Neuronal stem cell (in vitro differentiated cells): Measurements from ENCODE around the gene ALCAM.

Experiments used
- DNase-seq: peaks from one replicate; pipeline ENCODE4 v3.0.0-alpha.2; 2013; ENCODE audit warnings: low spot score
- H2AFZ ChIP-seq: one replicate; pipeline ENCODE4 v1.6.1; 2013; ENCODE audit warnings: mild to moderate bottlenecking, low read length, inconsistent platforms
- H2AK5ac ChIP-seq: 2 replicates; pipeline ENCODE4 v1.6.1; 2013; ENCODE audit warnings: low read depth, mild to moderate bottlenecking, inconsistent platforms, low read length, moderate library complexity, mixed read lengths
- H2BK120ac ChIP-seq: 2 replicates; pipeline ENCODE4 v1.6.1; 2013; ENCODE audit warnings: low read depth, mild to moderate bottlenecking, inconsistent platforms, low read length, moderate library complexity, mixed read lengths
- H2BK12ac ChIP-seq: one replicate; pipeline ENCODE4 v1.6.1; 2013; ENCODE audit warnings: low read length, inconsistent platforms
- H2BK15ac ChIP-seq: 2 replicates; pipeline ENCODE4 v1.6.1; 2013; ENCODE audit warnings: mild to moderate bottlenecking, low read length, inconsistent platforms, mixed read lengths
- H2BK5ac ChIP-seq: one replicate; pipeline ENCODE4 v1.6.1; 2013; ENCODE audit warnings: inconsistent platforms, mild to moderate bottlenecking, low read length, moderate library complexity
- H3K14ac ChIP-seq: one replicate; pipeline ENCODE4 v1.6.1; 2013; ENCODE audit warnings: low read length, inconsistent platforms
- H3K18ac ChIP-seq: 2 replicates; pipeline ENCODE4 v1.6.1; 2013; ENCODE audit warnings: low read length, inconsistent platforms
- H3K23ac ChIP-seq: 2 replicates; pipeline ENCODE4 v1.6.1; 2013; ENCODE audit warnings: low read depth, mild to moderate bottlenecking, mixed read lengths, low read length, inconsistent platforms; ENCODE audit not compliant: poor library complexity
- H3K27ac ChIP-seq: replicated peaks from 3 replicates; pipeline ENCODE4 v1.5.1; 2013; ENCODE audit warnings: low read length, inconsistent platforms
- H3K27me3 ChIP-seq, 3 experiments: 2 replicates each; pipeline ENCODE4 v1.6.1; 2013; ENCODE audit warnings: low read length in 3 of 3, mild to moderate bottlenecking in 2 of 3, inconsistent platforms in 1 of 3, low read depth in 1 of 3, mixed read lengths in 1 of 3, moderate library complexity in 1 of 3; ENCODE audit not compliant: control insufficient read depth in 3 of 3, insufficient read depth in 3 of 3
- H3K36me3 ChIP-seq, 2 donors: replicated peaks in 1 of 2; 2 replicates each; pipeline ENCODE4 v1.6.1; 2013; ENCODE audit warnings: low read length in 2 of 2; ENCODE audit not compliant: control insufficient read depth in 2 of 2, insufficient read depth in 2 of 2
- H3K4ac ChIP-seq: 2 replicates; pipeline ENCODE4 v1.6.1; 2013; ENCODE audit warnings: inconsistent platforms, mild to moderate bottlenecking, low read length, moderate library complexity
- H3K4me1 ChIP-seq, 2 donors: 1 replicate in 1 of 2; 2 replicates in 1 of 2; pipeline ENCODE4 v1.6.1; 2013; ENCODE audit warnings: low read length in 2 of 2, low read depth in 1 of 2; ENCODE audit not compliant: control insufficient read depth in 2 of 2, insufficient read depth in 1 of 2
- H3K4me2 ChIP-seq: one replicate; pipeline ENCODE4 v1.6.1; 2013; ENCODE audit warnings: mild to moderate bottlenecking, low read length, inconsistent platforms; ENCODE audit not compliant: insufficient read depth, poor library complexity, severe bottlenecking
- H3K4me3 ChIP-seq, 2 donors: 2 replicates each; pipeline ENCODE4 v1.5.1; 2013; ENCODE audit warnings: low read length in 2 of 2, mild to moderate bottlenecking in 2 of 2, inconsistent platforms in 1 of 2, moderate library complexity in 1 of 2
- H3K79me1 ChIP-seq: one replicate; pipeline ENCODE4 v1.6.1; 2013; ENCODE audit warnings: low read depth, mild to moderate bottlenecking, inconsistent platforms, low read length, moderate library complexity
- H3K9ac ChIP-seq: one replicate; pipeline ENCODE4 v1.6.1; 2013; ENCODE audit warnings: mild to moderate bottlenecking, low read depth, low read length, inconsistent platforms; ENCODE audit not compliant: poor library complexity
- H3K9me3 ChIP-seq, 2 donors: replicated peaks in 1 of 2; 2 replicates each; pipeline versions ENCODE3 to v1.6.1; 2013; ENCODE audit warnings: low read length in 2 of 2, mild to moderate bottlenecking in 2 of 2, inconsistent platforms in 1 of 2, low read depth in 1 of 2, mixed read lengths in 1 of 2, moderate library complexity in 1 of 2; ENCODE audit not compliant: control insufficient read depth in 2 of 2, insufficient read depth in 1 of 2
- H4K8ac ChIP-seq: one replicate; pipeline ENCODE4 v1.6.1; 2013; ENCODE audit warnings: low read depth, mild to moderate bottlenecking, inconsistent platforms, low read length, moderate library complexity
- H4K91ac ChIP-seq: one replicate; pipeline ENCODE4 v1.6.1; 2013; ENCODE audit warnings: low read length, low read depth, mild to moderate bottlenecking, inconsistent platforms; ENCODE audit not compliant: poor library complexity
- WGBS, 2 donors: extraction: QIAGEN DNeasy Blood & Tissue Kit; methylation state at CpG; one replicate each; pipeline ENCODE4 v1.1.7; 2013; ENCODE audit warnings: missing lambda C conversion rate in 2 of 2, mixed read lengths in 1 of 2; ENCODE audit not compliant: insufficient read length in 2 of 2, insufficient replicate concordance in 1 of 2; ENCODE audit errors: extremely low coverage in 2 of 2; 5-methylcytosine and 5-hydroxymethylcytosine counted together

The ALCAM gene

GRCh38 chr3:105385179-105385578, 18.5 kb downstream of the ALCAM start:
- Histone ChIP-seq H3K4me3 (no peak overlapping the region), H2AFZ (no peak overlapping the region), H3K4me1 (no peaks in the 10 kb centered on the region), H3K36me3 (no peaks in the 10 kb centered on the region), H3K9ac (no peak overlapping the region), H2BK120ac (no peak overlapping the region), H3K27ac (no peak overlapping the region), H2BK5ac (no peak overlapping the region), H3K4me2 (no peak overlapping the region), H3K4ac (no peak overlapping the region), H4K8ac (no peak overlapping the region), H3K23ac (no peak overlapping the region), H3K27me3 (no peaks in the 10 kb centered on the region), H3K14ac (no peak overlapping the region), H2AK5ac (no peak overlapping the region), H4K91ac (no peak overlapping the region), H3K79me1 (no peaks in the 10 kb centered on the region), H3K9me3 (no peaks in the 10 kb centered on the region), H2BK15ac (no peak overlapping the region), H2BK12ac (no peak overlapping the region), H3K18ac (no peak overlapping the region)
- DNase-seq: no peak
- WGBS, 2 donors: no CpG with 5 or more reads among the region's 2 CpGs

- H4K8ac ChIP-seq: no peak overlapping the region
- H3K14ac ChIP-seq: no peak overlapping the region
- no peak overlapping the region for H2BK120ac ChIP-seq
- no peak overlapping the region for H2AFZ ChIP-seq
- no peak overlapping the region for H3K4me3 ChIP-seq
- no peak overlapping the region for H3K4ac ChIP-seq
- H3K4me2 ChIP-seq: no peak overlapping the region
- H3K9ac ChIP-seq: no peak overlapping the region
- H4K91ac ChIP-seq: no peak overlapping the region
- H3K9me3 ChIP-seq: no peaks in the 10 kb centered on the region
- H3K27me3 ChIP-seq: no peaks in the 10 kb centered on the region
- no peak overlapping the region for H2AK5ac ChIP-seq
- no peak overlapping the region for H2BK5ac ChIP-seq
- no peak for DNase-seq
- H2BK12ac ChIP-seq: no peak overlapping the region
- H3K18ac ChIP-seq: no peak overlapping the region
- H3K27ac ChIP-seq: no peak overlapping the region
- no peak overlapping the region for H3K23ac ChIP-seq
- H3K36me3 ChIP-seq: no peaks in the 10 kb centered on the region
- H3K79me1 ChIP-seq: no peaks in the 10 kb centered on the region
- no peaks in the 10 kb centered on the region for H3K4me1 ChIP-seq
- H2BK15ac ChIP-seq: no peak overlapping the region
Observed at GRCh38 chr3:105385819-105386508, 19.3 kb downstream of the ALCAM start.

- Histone ChIP-seq H2BK12ac (no peak overlapping the region), H3K18ac (no peak overlapping the region), H3K27me3 (no peaks in the 10 kb centered on the region), H3K79me1 (no peaks in the 10 kb centered on the region), H3K4ac (no peak overlapping the region), H4K8ac (no peak overlapping the region), H2BK15ac (no peak overlapping the region), H4K91ac (no peak overlapping the region), H3K9ac (no peak overlapping the region), H3K23ac (no peak overlapping the region), H2AK5ac (no peak overlapping the region), H3K27ac (no peak overlapping the region), H3K4me1 (no peaks in the 10 kb centered on the region), H2AFZ (no peak overlapping the region), H3K4me3 (no peak overlapping the region), H2BK5ac (no peak overlapping the region), H3K9me3 (no peaks in the 10 kb centered on the region), H3K14ac (no peak overlapping the region), H3K36me3 (no peaks in the 10 kb centered on the region), H2BK120ac (no peak overlapping the region), H3K4me2 (no peak overlapping the region)
- DNase-seq: no peak
- no CpG with 5 or more reads among the region's 5 CpGs for WGBS, 2 donors
Observed at GRCh38 chr3:105387122-105387751, 20.5 kb downstream of the ALCAM start.

DNA sequence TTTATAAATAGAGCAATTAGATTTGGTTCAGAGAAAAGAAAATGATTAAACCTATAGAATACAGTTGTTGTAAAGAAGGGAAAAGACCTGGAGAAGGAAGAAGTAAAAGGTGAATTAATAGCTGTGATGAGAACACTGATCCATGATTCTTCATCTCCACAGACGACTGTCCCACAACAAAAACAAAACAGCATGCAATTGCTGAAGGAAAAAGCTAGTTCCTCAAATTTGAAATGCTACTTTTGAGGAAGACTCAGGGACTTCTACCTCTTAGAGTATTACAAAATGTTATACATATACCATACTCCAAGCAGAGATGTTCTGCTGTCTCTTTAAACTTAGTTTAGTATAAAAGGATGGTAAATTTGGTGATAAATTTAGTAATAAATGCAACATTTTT, 21.5 kb downstream of the ALCAM start:
- H3K9ac ChIP-seq: no peak overlapping the region
- H2AK5ac ChIP-seq: no peak overlapping the region
- H2BK12ac ChIP-seq: no peak overlapping the region
- no peak overlapping the region for H2BK120ac ChIP-seq
- no peak overlapping the region for H3K27ac ChIP-seq
- no peaks in the 10 kb centered on the region for H3K27me3 ChIP-seq
- no peaks in the 10 kb centered on the region for H3K9me3 ChIP-seq
- H3K14ac ChIP-seq: no peak overlapping the region
- H3K4me3 ChIP-seq: no peak overlapping the region
- no peak overlapping the region for H3K4ac ChIP-seq
- H3K4me1 ChIP-seq: no peaks in the 10 kb centered on the region
- H4K8ac ChIP-seq: no peak overlapping the region
- H3K79me1 ChIP-seq: no peaks in the 10 kb centered on the region
- no peak for DNase-seq
- WGBS, 2 donors: no CpG with 5 or more reads among the region's 1 CpG
- H4K91ac ChIP-seq: no peak overlapping the region
- no peak overlapping the region for H2BK5ac ChIP-seq
- no peaks in the 10 kb centered on the region for H3K36me3 ChIP-seq
- H3K18ac ChIP-seq: no peak overlapping the region
- no peak overlapping the region for H3K23ac ChIP-seq
- no peak overlapping the region for H2BK15ac ChIP-seq
- H3K4me2 ChIP-seq: no peak overlapping the region
- no peak overlapping the region for H2AFZ ChIP-seq
